MM.1S (cell line): ENCODE data around the gene STON2.

Source experiments
- DNase-seq: peaks from one replicate; pipeline ENCODE4 v3.0.0-alpha.2; 2015
- H2AFZ ChIP-seq: fragments of 300-600 bp; sonication (generic); 2 replicates; pipeline ENCODE4 v1.6.0; 2016; ENCODE audit warnings: antibody characterized with exemption, low read length
- H3F3A ChIP-seq: fragments of 300-600 bp; sonication (generic); 2 replicates; pipeline ENCODE4 v1.6.1; 2016; ENCODE audit warnings: mild to moderate bottlenecking, antibody characterized with exemption, low read length, moderate library complexity, mixed read lengths; ENCODE audit not compliant: insufficient read depth
- H3K27ac ChIP-seq: fragments of 300-600 bp; sonication (generic); 2 replicates; pipeline ENCODE4 v1.5.1; 2016; ENCODE audit warnings: mild to moderate bottlenecking, low read length
- H3K27me3 ChIP-seq: fragments of 300-600 bp; sonication (generic); replicated peaks from 2 replicates; pipeline ENCODE4 v1.6.0; 2016; ENCODE audit warnings: low read length; ENCODE audit not compliant: insufficient read depth
- H3K36me3 ChIP-seq: fragments of 300-600 bp; sonication (generic); replicated peaks from 2 replicates; pipeline ENCODE4 v1.6.1; 2016; ENCODE audit warnings: mild to moderate bottlenecking, low read length, mixed read lengths; ENCODE audit not compliant: insufficient read depth
- H3K4me1 ChIP-seq: fragments of 300-600 bp; sonication (generic); 2 replicates; pipeline ENCODE4 v1.6.1; 2016; ENCODE audit warnings: low read length, mixed read lengths
- H3K4me2 ChIP-seq: fragments of 300-600 bp; sonication (generic); 2 replicates; pipeline ENCODE4 v1.6.0; 2016; ENCODE audit warnings: low read depth, low read length
- H3K4me3 ChIP-seq: fragments of 300-600 bp; sonication (generic); 2 replicates; pipeline ENCODE4 v1.5.1; 2016; ENCODE audit warnings: low read length, mixed read lengths
- H3K79me2 ChIP-seq: fragments of 300-600 bp; sonication (generic); 2 replicates; pipeline ENCODE4 v1.6.1; 2016; ENCODE audit warnings: mixed run types, low read length, mixed read lengths
- H3K9ac ChIP-seq: fragments of 300-600 bp; sonication (generic); 2 replicates; pipeline ENCODE4 v1.6.1; 2016; ENCODE audit warnings: low read length, mixed read lengths
- H3K9me2 ChIP-seq: fragments of 300-600 bp; sonication (generic); replicated peaks from 2 replicates; pipeline ENCODE4 v1.6.1; 2016; ENCODE audit warnings: mild to moderate bottlenecking, low read length, mixed read lengths; ENCODE audit not compliant: insufficient read depth
- H3K9me3 ChIP-seq: fragments of 300-600 bp; sonication (generic); replicated peaks from 2 replicates; pipeline ENCODE4 v1.6.1; 2016; ENCODE audit warnings: mild to moderate bottlenecking, low read length, mixed read lengths; ENCODE audit not compliant: insufficient read depth
- H4K20me1 ChIP-seq: fragments of 300-600 bp; sonication (generic); 2 replicates; pipeline ENCODE4 v1.6.1; 2016; ENCODE audit warnings: mild to moderate bottlenecking, low read length, moderate library complexity, mixed read lengths; ENCODE audit not compliant: insufficient read depth
- EZH2 ChIP-seq: fragments of 300-600 bp; sonication (generic); optimal IDR thresholded peaks from 2 replicates; pipeline ENCODE3; 2017; ENCODE audit warnings: low read depth, mild to moderate bottlenecking, antibody characterized with exemption, low read length, mixed read lengths
- EZH2phosphoT487 ChIP-seq: fragments of 300-600 bp; sonication (generic); IDR thresholded peaks from 2 replicates; pipeline ENCODE4 v1.6.1; 2018; ENCODE audit warnings: antibody characterized with exemption, low read length
- TF ChIP-seq, protein P1 (sequence below): fragments of 300-600 bp; sonication (generic); IDR thresholded peaks from 2 replicates; pipeline ENCODE4 v1.5.1; 2016; ENCODE audit warnings: antibody characterized with exemption, low read length, mixed read lengths

The STON2 gene

DNA sequence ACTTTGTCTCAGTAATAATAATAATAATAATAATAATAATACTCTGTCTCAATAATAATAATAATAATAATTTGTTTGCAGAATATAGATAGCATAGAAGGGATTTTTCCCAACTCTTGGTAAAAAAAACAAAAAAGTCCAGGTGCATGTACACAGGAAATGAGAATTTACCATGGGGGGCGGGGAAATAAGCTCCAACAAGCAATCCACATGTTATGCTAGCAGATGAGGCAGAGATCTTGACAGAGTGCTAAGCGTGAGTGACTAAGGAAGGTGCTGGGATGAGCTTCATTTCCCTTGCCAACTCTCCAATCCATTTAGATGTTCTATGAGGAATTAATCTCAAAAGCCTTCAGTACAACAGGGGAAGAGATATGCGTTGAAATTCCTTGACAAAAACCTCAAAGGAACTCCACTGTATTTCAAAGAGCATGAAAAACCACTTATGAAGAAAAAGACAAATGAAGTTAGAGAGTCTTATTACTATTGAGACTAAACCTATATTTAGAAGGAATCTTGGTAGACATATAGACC is 134.4 kb downstream of the STON2 start:
- H3K9ac ChIP-seq = no peak overlapping the region
- H3F3A ChIP-seq = no peaks in the 10 kb centered on the region
- H3K27me3 ChIP-seq = no peaks in the 10 kb centered on the region
- H3K79me2 ChIP-seq = no peaks in the 10 kb centered on the region
- H3K4me2 ChIP-seq = no peak overlapping the region
- no peak overlapping the region for H3K4me3 ChIP-seq
- no peak for DNase-seq
- H3K36me3 ChIP-seq = no peaks in the 10 kb centered on the region
- H3K9me2 ChIP-seq = no peaks in the 10 kb centered on the region
- H2AFZ ChIP-seq = no peak overlapping the region
- H3K4me1 ChIP-seq = no peaks in the 10 kb centered on the region
- TF ChIP-seq EZH2phosphoT487 (no peak), EZH2 (no peak)
- TF ChIP-seq, protein P1, sequence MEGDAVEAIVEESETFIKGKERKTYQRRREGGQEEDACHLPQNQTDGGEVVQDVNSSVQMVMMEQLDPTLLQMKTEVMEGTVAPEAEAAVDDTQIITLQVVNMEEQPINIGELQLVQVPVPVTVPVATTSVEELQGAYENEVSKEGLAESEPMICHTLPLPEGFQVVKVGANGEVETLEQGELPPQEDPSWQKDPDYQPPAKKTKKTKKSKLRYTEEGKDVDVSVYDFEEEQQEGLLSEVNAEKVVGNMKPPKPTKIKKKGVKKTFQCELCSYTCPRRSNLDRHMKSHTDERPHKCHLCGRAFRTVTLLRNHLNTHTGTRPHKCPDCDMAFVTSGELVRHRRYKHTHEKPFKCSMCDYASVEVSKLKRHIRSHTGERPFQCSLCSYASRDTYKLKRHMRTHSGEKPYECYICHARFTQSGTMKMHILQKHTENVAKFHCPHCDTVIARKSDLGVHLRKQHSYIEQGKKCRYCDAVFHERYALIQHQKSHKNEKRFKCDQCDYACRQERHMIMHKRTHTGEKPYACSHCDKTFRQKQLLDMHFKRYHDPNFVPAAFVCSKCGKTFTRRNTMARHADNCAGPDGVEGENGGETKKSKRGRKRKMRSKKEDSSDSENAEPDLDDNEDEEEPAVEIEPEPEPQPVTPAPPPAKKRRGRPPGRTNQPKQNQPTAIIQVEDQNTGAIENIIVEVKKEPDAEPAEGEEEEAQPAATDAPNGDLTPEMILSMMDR = no peak
- H4K20me1 ChIP-seq = no peaks in the 10 kb centered on the region
- H3K27ac ChIP-seq = no peak overlapping the region
- H3K9me3 ChIP-seq = no peaks in the 10 kb centered on the region

DNA sequence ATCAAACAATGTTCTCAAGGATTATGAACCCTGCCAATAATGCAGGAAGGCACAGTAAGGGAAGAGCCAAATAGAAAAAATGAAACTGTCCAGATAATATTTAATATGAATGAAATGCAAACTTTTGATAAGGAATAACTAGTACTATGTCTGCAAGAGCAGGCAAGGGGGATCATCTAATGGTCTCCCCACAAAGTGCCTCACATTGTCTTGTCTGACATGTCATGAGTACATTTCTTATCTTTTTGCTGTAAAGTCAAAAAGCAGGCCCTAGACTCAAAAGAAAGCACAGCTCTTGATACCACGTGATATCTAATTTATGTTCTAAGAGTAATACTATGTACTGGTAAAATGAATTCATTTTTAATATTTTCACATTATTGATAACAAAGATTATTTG is 135.5 kb downstream of the STON2 start:
- H3K36me3 ChIP-seq = no peaks in the 10 kb centered on the region
- H3K4me1 ChIP-seq = no peaks in the 10 kb centered on the region
- H3K27me3 ChIP-seq = no peaks in the 10 kb centered on the region
- H3K9me2 ChIP-seq = no peaks in the 10 kb centered on the region
- H3K79me2 ChIP-seq = no peaks in the 10 kb centered on the region
- H3K4me2 ChIP-seq = no peak overlapping the region
- H3K9me3 ChIP-seq = no peaks in the 10 kb centered on the region
- H3F3A ChIP-seq = no peaks in the 10 kb centered on the region
- TF ChIP-seq, protein P1 = no peak
- H3K4me3 ChIP-seq = no peak overlapping the region
- H3K9ac ChIP-seq = no peak overlapping the region
- no peak overlapping the region for H2AFZ ChIP-seq
- H3K27ac ChIP-seq = no peak overlapping the region
- no peak for DNase-seq
- no peaks in the 10 kb centered on the region for H4K20me1 ChIP-seq

DNA sequence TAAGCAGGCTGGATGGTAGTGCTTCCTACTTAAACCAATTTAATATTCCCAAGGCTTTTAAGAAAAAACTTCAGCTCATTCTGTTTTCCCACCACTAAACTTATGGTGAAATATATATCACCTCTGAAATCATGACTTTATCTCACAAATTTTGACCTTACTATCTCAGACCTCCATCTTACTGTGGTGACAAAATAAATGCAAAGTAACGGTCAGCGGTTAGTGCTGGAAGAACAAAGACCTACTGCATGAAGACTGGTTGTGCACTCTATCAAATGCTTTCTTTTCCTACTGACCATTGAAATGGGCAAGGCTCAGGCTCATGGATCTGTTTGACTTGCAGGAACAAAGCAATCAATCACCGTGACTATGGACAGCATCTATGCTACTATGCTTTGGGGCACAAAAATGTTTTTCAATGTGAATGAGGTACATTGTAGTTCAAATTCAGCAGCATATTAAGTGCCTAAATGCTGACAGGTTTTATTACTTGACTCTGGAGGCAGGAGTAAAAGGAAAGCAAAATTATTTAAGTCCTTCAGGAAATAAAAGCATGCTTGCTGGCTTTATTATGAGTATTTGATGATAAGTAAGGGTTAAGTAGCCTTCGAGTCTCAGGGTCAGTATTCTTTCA is 136.2 kb downstream of the STON2 start:
- no peaks in the 10 kb centered on the region for H3K79me2 ChIP-seq
- H3K36me3 ChIP-seq = no peaks in the 10 kb centered on the region
- H4K20me1 ChIP-seq = no peaks in the 10 kb centered on the region
- H3K9me3 ChIP-seq = no peaks in the 10 kb centered on the region
- H3F3A ChIP-seq = no peaks in the 10 kb centered on the region
- no peaks in the 10 kb centered on the region for H3K9me2 ChIP-seq
- no peak overlapping the region for H3K4me2 ChIP-seq
- H3K4me1 ChIP-seq = no peaks in the 10 kb centered on the region
- H2AFZ ChIP-seq = no peak overlapping the region
- DNase-seq = no peak
- TF ChIP-seq EZH2phosphoT487 (no peak), EZH2 (no peak)
- TF ChIP-seq, protein P1 = no peak
- no peak overlapping the region for H3K9ac ChIP-seq
- H3K4me3 ChIP-seq = no peak overlapping the region
- no peak overlapping the region for H3K27ac ChIP-seq
- H3K27me3 ChIP-seq = no peaks in the 10 kb centered on the region
